ENCODE data around the gene THBS3.

DNA sequence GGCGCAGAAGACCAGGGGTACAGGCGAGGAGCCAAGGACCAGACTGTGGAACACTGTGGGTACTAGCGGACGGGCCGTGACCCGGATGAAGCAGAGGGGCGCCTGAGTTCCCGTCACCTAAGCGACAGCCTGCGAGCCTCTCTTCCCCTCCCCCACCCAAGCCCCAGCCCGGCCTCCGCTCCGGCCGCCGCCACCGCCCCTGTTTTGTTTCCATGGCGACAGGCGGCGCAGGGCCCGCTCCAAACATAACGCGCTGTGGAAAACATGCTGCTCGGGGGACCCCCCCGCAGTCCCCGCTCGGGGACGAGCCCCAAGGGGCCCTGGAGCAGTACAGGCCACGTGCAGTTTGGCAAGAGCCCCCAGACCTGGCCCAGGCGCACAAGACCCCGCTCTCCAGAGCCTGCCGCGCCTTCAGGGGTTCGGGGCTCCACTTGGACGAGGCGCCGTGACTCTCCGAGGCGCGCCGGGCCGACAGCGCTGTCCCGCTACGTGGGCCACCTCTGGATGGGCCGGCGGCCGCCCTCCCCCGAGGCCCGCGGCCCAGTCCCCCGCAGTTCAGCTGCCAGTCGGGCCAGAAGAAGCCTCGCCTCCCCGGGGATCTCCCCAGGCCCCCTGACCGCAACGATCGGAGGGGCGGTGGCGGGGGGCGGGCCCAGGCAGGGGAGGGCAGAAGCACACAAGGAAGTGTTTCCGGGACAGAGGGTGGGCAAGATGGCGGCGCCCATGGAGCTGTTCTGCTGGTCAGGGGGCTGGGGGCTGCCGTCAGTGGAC, 1.0 kb upstream of the THBS3 start, which contains the start of gene MTX1:
- no peak for TF ChIP-seq CTCF (conservative IDR thresholded peaks at IDR 0.05; ENCODE audit: low read length)
- no peak for TF ChIP-seq EZH2phosphoT487 (IDR thresholded peaks at IDR 0.05; ENCODE audit: borderline replicate concordance, low read depth, low read length)
